Astrocyte (in vitro differentiated cells and primary cell): ENCODE results near the gene GLO1. TPM values are rescaled to one million over a fixed set of nuclear protein-coding genes. Genes with fewer than 3 reads are reported as not detected.

ENCODE experiments used
- DNase-seq: peaks from one replicate; pipeline ENCODE4 v3.0.0-alpha.2; 2010; ENCODE audit warnings: low read depth
- FAIRE-seq: peaks from 2 replicates; lab custom pipeline; 2011; peaks lifted over from hg19 to GRCh38; lab: Jason Lieb, UNC
- H2AFZ ChIP-seq: 2 replicates; pipeline ENCODE4 v1.6.0; 2012; ENCODE audit warnings: low read depth, low read length, inconsistent platforms
- H3K27ac ChIP-seq: 2 replicates; pipeline ENCODE4 v1.5.1; 2011; ENCODE audit warnings: low read depth, low read length, inconsistent platforms
- H3K27me3 ChIP-seq: 2 replicates; pipeline ENCODE4 v1.6.0; 2011; ENCODE audit warnings: low read length, inconsistent platforms; ENCODE audit not compliant: insufficient read depth
- H3K36me3 ChIP-seq: 2 replicates; pipeline ENCODE4 v1.5.1; 2011; ENCODE audit warnings: low read length, inconsistent platforms; ENCODE audit not compliant: insufficient read depth
- H3K4me1 ChIP-seq: 2 replicates; pipeline ENCODE4 v1.5.1; 2011; ENCODE audit warnings: low read length, inconsistent platforms; ENCODE audit not compliant: insufficient read depth
- H3K4me2 ChIP-seq: 2 replicates; pipeline ENCODE4 v1.6.0; 2012; ENCODE audit warnings: low read length, inconsistent platforms
- H3K4me3 ChIP-seq: 2 replicates; pipeline ENCODE4 v1.5.1; 2011; ENCODE audit warnings: low read depth, mild to moderate bottlenecking, low read length, inconsistent platforms; ENCODE audit not compliant: insufficient read depth
- H3K79me2 ChIP-seq: 2 replicates; pipeline ENCODE4 v1.6.0; 2012; ENCODE audit warnings: mild to moderate bottlenecking, low read length, inconsistent platforms; ENCODE audit not compliant: insufficient read depth
- H3K9ac ChIP-seq: 2 replicates; pipeline ENCODE4 v1.6.0; 2012; ENCODE audit warnings: mild to moderate bottlenecking, low read length, inconsistent platforms
- H3K9me3 ChIP-seq: 2 replicates; pipeline ENCODE4 v1.5.1; 2012; ENCODE audit warnings: low read depth, mild to moderate bottlenecking, low read length, inconsistent platforms; ENCODE audit not compliant: insufficient read depth
- H4K20me1 ChIP-seq: 2 replicates; pipeline ENCODE4 v1.6.0; 2012; ENCODE audit warnings: low read length, inconsistent platforms; ENCODE audit not compliant: insufficient read depth
- H3K27ac Mint-ChIP-seq: one replicate; pipeline ENCODE4 v1.8.0; 2021; ENCODE audit warnings: mild to moderate bottlenecking, mixed read lengths; ENCODE audit not compliant: unreplicated experiment
- H3K27me3 Mint-ChIP-seq: one replicate; pipeline ENCODE4 v1.8.0; 2021; ENCODE audit warnings: low read depth, mixed read lengths; ENCODE audit not compliant: unreplicated experiment
- H3K36me3 Mint-ChIP-seq: one replicate; pipeline ENCODE4 v1.8.0; 2021; ENCODE audit warnings: low read depth, mixed read lengths; ENCODE audit not compliant: unreplicated experiment
- H3K4me1 Mint-ChIP-seq: one replicate; pipeline ENCODE4 v1.8.0; 2021; ENCODE audit warnings: low read depth, mixed read lengths; ENCODE audit not compliant: unreplicated experiment
- H3K4me3 Mint-ChIP-seq: one replicate; pipeline ENCODE4 v1.8.0; 2021; ENCODE audit warnings: mild to moderate bottlenecking, moderate library complexity, mixed read lengths; ENCODE audit not compliant: unreplicated experiment
- H3K9me3 Mint-ChIP-seq: one replicate; pipeline ENCODE4 v1.8.0; 2021; ENCODE audit warnings: mild to moderate bottlenecking, mixed read lengths; ENCODE audit not compliant: unreplicated experiment
- CTCF ChIP-seq: IDR thresholded peaks from 2 replicates; pipeline ENCODE4 v1.5.1; 2011; ENCODE audit warnings: low read depth, mild to moderate bottlenecking, inconsistent platforms, low read length, moderate library complexity; ENCODE audit not compliant: insufficient read depth
- EZH2 ChIP-seq: IDR thresholded peaks from 2 replicates; pipeline ENCODE4 v1.6.1; 2012; ENCODE audit warnings: mild to moderate bottlenecking, low read length, inconsistent platforms; ENCODE audit not compliant: insufficient read depth
- total RNA-seq: library from RNA; stranded (reverse); gene quantifications from 2 replicates; pipeline ENCODE4 v1.2.1, GENCODE V29; 2021

Gene GLO1
- total RNA-seq, 1 donor from 2014 or later, result 172 TPM

- Histone ChIP-seq H3K36me3 (no peaks in the 10 kb centered on the region), H3K79me2 (peaks cover 6% of the 10 kb centered on the region), H3K27ac (no peak overlapping the region), H3K4me2 (no peak overlapping the region), H3K9ac (no peak overlapping the region), H3K9me3 (no peaks in the 10 kb centered on the region), H3K4me1 (peaks cover 10% of the 10 kb centered on the region), H2AFZ (no peak overlapping the region), H3K4me3 (no peak overlapping the region), H4K20me1 (no peaks in the 10 kb centered on the region), H3K27me3 (no peaks in the 10 kb centered on the region)
- Mint-ChIP-seq H3K36me3 (no peaks in the 10 kb centered on the region), H3K27me3 (no peaks in the 10 kb centered on the region), H3K9me3 (peaks cover 2% of the 10 kb centered on the region), H3K27ac (no peak overlapping the region), H3K4me1 (peaks cover 7% of the 10 kb centered on the region), H3K4me3 (no peak overlapping the region)
- TF ChIP-seq CTCF (no peak), EZH2 (no peak)
- DNase-seq (no peak), FAIRE-seq (no peak)
Measured at GRCh38 chr6:38644951-38645350, 58.0 kb downstream of the GLO1 start.

- Mint-ChIP-seq H3K4me1 (peaks cover 10% of the 10 kb centered on the region), H3K36me3 (no peaks in the 10 kb centered on the region), H3K4me3 (peak overlapping the region; percentile 92), H3K27me3 (no peaks in the 10 kb centered on the region), H3K9me3 (no peaks in the 10 kb centered on the region), H3K27ac (peak overlapping the region; percentile 67)
- FAIRE-seq (no peak), DNase-seq (no peak)
- Histone ChIP-seq H3K4me1 (peaks cover 10% of the 10 kb centered on the region), H3K27me3 (no peaks in the 10 kb centered on the region), H3K9ac (peak overlapping the region; percentile 95), H3K27ac (peak overlapping the region; percentile 94), H3K79me2 (peaks cover 37% of the 10 kb centered on the region), H3K4me2 (peak overlapping the region; percentile 92), H3K36me3 (no peaks in the 10 kb centered on the region), H2AFZ (peak overlapping the region; percentile 100), H4K20me1 (peaks cover 7% of the 10 kb centered on the region), H3K9me3 (no peaks in the 10 kb centered on the region), H3K4me3 (peak overlapping the region; percentile 99)
- TF ChIP-seq CTCF (no peak), EZH2 (no peak)
Measured at GRCh38 chr6:38640216-38640909, 62.6 kb downstream of the GLO1 start.

- H3K79me2 ChIP-seq, result peaks cover 38% of the 10 kb centered on the region
- no peaks in the 10 kb centered on the region for H3K27me3 ChIP-seq
- TF ChIP-seq CTCF, result no peak
- TF ChIP-seq EZH2, result no peak
- Mint-ChIP-seq H3K36me3 (no peaks in the 10 kb centered on the region), H3K27me3 (no peaks in the 10 kb centered on the region), H3K4me1 (peaks cover 10% of the 10 kb centered on the region), H3K27ac (peak within 1 kb of the TSS; percentile 67), H3K9me3 (no peaks in the 10 kb centered on the region), H3K4me3 (peak within 1 kb of the TSS; percentile 92)
- H2AFZ ChIP-seq, result peak within 1 kb of the TSS; percentile 100
- no peaks in the 10 kb centered on the region for H3K36me3 ChIP-seq
- peak within 1 kb of the TSS; percentile 94 for H3K27ac ChIP-seq
- peak within 1 kb of the TSS; percentile 99 for H3K4me3 ChIP-seq
- no peak for FAIRE-seq
- DNase-seq, result peak; percentile 79
- no peaks in the 10 kb centered on the region for H3K9me3 ChIP-seq
- H3K9ac ChIP-seq, result peak within 1 kb of the TSS; percentile 95
- H3K4me2 ChIP-seq, result peak within 1 kb of the TSS; percentile 92
- H3K4me1 ChIP-seq, result peaks cover 13% of the 10 kb centered on the region
- peaks cover 11% of the 10 kb centered on the region for H4K20me1 ChIP-seq
Measured at GRCh38 chr6:38639498-38640215, 63.3 kb downstream of the GLO1 start, which contains the start of gene BTBD9. Gene BTBD9, minus strand, starts transcription at chr6:38639929.
